NCI-H2081 treated with DMSO at 0.1 percent for 48 hours (cell line): ENCODE data around the gene FERMT1.
"Not testable (repeated sequence)": the region's sequence is repeated elsewhere in the genome, so short reads cannot be mapped to it uniquely, and the experiment has no call there.

Source experiments
- DNase-seq: peaks from one replicate; lab custom pipeline; 2025; lab: John Stamatoyannopoulos, UW

Gene FERMT1

DNA sequence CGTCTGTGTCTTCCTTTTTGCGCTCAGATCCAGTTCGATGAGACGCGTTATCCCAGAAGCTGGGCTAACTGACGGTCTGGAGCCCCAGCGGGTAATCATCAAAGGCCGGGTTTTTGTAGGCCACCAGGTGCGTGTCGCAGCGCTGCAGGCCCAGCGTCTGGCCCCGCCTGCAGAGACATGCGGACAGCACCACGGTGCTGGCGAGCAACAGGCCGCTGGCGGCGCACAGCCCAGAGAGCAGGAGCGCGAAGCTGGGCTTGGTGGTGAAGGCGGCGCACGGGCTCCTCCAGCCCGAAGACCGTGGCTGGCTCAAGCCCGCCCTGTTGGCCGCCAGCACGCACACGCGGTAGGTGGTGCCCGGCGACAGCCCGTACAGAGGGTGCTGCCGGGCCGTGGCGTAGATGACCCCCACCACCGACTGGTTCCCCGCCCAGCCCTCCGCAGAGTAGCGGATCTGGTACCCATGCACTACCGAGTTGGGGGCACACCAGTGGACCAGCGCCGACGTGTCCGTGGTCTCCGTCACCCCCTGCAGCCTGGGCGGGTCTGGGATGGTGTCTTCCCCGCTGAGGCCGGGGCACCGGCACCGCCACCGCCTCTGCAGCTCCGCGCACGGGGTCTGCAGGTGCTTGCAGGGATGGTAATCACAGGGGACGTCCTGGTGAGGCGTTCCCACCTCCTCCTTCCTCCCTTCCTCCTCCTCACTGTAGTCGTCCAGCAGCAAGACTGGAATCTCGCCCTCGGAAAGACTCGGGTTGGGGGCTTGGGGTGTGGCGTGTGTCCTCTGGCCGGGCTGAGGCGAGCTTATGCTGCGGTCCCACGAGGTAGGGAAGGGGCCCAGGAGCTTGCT lies 81.6 kb downstream of the FERMT1 start:
- DNase-seq = no peak

DNA sequence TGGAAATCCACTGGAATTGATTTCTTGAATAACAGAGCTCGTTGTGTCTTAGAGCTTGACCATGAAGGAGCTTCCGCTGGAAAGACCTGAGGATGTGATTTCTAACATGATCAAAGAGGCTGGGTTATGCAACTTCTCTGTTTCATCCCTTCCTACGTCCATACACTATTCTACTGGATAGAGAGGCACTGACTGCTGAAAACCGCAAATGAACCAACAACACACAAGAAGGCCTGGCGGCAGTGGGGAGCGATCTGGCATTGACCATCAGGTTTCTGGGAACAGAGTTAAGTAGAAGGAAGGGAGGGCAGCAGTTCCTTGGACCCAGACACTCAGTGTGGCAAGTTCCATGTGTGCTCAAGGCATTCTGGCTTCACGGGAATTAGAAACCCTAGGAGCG lies 82.3 kb downstream of the FERMT1 start:
- DNase-seq = no peak

DNA sequence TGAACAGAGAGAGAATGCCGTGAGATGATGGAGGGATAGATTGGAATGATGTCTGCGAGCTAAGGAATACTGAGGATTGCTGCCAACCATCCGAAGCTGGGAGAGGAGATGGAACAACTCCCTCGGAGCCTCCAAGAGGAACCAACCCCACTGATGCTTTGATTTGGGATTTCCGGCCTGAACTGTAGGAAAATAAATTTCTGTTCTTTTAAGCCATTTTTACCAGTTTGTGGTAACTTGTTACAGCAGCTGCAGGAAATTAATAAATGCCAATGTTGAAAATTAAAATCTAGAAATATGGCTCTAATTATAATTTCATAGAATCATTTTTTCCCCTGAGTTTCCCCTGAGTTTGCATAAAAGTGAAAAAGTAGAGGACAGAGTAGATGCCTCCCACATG lies 83.1 kb downstream of the FERMT1 start:
- DNase-seq = no peak

DNA sequence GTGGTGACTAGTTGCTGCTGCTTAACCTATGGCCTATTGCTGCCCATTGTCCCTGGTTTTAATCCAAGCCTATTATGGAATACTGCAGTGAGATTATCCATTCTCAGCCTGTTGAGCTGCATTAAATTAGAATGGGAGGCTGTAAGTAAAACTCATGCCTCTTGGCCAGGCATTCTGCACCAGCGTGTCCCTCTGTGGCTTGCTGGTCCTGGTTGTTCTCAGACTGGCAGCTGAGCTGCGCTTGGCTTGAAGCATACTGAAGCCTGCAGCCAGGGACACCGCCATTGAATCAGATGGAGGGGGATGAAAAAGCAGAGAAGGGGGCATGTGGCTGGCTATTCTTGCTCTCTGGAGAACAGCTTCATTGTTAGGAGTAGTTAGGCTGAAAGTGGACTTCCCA lies 84.6 kb downstream of the FERMT1 start:
- no peak for DNase-seq

DNA sequence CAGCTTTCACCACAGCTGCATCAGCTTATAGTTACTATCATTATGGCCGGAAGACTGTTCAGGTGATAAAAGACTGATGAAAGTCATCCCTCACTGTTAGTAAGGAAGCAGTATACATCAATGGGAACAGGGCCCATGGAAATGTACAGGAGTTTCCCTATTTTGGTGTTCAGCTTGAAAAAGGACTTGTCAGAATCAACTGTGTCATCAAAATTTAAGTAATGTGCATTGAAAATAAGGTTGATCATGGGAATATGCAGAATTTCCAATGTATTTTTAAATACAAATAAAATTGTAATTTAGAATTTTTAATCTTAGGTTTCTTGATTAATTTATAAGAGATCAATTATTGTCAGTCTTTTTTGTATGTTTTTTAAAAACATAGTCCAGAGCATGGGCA lies 85.7 kb downstream of the FERMT1 start:
- DNase-seq = no peak

DNA sequence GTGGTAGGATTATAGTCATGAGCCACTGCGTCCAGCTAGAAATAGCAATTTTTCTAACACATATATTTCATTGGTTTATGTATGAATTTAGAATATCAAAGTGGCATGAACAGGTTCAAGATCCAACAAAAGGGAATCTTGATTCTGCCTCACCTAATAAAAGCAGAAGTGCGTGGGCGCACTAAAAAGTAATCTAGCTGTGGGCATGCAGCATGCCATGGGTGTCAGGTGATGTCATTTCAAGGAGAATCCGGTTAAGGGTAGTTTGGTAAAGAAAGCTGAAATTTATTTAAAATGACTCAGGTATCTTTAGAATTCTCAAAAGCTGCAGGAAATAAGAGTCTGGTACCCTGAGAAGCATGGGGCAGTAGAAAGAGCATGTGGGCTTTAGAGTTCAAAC lies 86.6 kb downstream of the FERMT1 start:
- DNase-seq = no peak

DNA sequence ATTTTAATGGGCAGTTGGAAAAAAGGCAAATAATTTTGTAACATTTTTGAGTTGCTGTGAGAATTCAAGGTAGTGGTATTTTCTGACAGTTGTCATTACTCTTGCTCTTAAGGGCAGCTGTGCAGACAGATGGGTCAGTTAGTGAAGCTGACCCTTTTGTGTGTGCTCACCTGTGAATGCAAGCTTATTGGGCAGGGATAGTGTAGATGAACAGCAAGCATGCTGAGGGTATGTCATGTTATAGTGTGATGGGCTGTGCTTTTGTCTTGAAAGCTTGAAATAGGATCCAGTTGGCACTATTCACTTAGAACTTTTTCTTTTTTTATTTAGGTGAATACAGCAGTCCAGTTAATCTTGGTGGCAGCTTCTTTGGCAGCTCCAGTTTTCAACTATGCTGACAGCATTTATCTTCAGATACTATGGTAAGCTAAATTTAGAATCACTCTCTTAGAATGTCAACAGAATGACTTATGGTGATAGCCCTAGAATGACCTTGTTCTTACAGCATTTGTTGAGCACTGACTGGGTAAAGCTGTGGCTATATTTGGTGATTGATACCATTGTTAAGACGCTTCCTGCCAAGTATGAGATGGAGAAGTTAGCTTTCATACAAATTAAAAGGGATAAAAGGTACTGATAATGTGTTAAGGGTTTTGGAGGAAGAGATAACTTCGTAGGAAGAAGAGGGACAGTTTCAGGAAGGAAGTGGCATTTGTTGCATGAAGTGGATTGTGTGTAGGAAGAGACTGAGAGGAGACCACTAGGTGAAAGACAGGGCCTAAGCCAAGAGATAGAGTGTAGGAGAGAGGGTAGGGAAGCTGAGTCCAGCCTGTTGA lies 88.5 kb downstream of the FERMT1 start:
- no peak for DNase-seq

DNA sequence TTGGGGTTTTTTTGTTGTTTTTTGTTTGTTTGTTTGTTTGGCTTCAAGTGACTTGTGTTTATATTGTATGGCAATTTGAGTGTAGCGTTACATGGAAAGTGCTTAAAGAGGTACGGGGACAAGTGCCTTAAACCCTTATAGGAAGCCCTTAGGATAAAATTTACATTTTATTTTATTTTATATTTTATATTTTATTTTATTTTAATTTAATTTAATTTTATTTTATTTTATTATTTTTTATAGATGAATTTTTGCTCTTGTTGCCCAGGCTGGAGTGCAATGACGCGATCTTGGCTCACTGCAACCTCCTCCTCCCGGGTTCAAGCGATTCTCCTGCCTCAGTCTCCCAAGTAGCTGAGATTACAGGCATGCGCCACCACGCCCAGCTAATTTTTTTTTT lies 89.9 kb downstream of the FERMT1 start:
- not testable (repeated sequence) for DNase-seq

DNA sequence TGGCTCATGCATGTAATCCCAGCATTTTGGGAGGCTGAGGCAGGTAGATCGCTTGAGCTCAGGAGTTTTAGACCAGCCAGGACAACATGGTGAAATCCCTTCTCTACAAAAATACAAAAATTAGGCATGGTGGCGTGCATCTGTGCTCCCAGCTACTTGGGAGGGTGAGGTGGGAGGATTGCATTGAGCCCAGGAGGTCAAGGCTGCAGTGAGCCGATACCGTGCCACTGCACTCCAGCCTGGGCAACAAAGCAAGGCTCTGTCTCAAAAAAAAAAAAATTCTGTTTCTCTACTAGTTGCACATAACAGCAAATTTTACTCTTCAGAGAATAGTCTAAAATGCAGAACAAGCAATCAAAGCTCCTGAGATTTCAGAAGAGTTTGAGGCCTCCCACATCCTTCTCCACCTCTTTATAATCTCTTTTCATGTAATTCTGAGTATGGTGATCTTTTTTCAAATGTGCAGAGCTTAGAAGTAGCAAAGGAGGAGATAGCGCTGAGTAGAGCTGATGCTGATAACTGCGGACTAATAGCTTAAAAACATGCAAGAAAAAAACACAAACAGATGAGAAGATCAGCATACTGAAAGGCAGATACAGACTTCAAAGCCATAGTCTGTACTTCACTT lies 92.3 kb downstream of the FERMT1 start:
- DNase-seq = no peak

DNA sequence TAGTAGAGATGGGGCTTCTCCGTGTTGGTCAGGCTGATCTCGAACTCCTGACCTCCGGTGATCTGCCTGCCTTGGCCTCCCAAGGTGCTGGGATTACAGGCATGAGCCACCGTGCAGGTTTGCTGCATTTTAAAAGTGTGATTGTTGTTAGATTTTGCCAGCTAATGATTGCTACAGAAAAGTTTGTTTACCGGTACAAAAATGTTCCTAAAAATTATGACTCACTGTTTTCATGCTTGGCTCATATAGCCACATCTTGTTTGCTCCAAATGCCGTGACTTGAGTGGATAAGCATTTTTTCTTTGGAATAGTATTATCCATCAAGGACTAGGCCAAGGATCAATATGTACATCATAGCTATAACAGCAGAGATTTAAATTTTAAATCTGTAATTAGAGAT lies 93.3 kb downstream of the FERMT1 start:
- DNase-seq = no peak

DNA sequence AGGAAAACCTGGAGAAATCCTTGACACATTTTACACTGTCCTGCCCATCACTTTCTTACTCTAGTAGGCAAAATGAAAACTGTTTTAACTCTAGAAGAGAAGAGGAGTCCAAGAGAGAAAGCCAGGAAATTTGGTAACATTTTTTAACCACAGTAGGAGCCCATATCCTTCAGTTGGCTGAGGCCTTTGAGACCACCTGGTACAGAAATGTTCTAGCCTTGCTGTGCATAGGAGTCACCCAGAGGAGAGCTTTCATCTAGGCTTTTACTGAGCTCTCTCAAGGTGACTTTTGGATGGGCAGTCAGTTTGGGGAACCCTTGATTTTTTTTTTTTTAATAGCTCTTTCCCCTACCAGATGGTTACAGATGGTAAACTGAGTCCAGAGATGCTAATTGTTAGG lies 94.0 kb downstream of the FERMT1 start:
- no peak for DNase-seq

DNA sequence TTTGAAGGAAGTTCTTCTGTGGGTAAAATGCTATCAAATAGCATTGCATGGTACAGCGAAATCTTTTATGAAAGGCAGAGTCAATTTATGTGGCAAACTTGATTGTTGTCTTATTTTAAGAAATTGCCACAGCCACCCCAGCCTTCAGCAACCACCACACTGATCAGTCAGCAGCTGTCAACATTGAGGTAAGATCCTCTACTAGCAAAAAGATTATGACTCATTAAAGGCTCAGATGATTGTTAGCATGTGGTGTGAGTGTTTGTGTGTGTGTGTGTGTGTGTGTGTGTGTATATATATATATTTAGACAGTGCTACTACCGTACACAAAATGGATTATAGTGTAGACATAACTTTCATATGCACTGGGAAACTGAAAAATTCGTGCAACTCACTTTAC lies 96.8 kb downstream of the FERMT1 start:
- DNase-seq = no peak
